ENCODE data around the gene PXDN.

DNA sequence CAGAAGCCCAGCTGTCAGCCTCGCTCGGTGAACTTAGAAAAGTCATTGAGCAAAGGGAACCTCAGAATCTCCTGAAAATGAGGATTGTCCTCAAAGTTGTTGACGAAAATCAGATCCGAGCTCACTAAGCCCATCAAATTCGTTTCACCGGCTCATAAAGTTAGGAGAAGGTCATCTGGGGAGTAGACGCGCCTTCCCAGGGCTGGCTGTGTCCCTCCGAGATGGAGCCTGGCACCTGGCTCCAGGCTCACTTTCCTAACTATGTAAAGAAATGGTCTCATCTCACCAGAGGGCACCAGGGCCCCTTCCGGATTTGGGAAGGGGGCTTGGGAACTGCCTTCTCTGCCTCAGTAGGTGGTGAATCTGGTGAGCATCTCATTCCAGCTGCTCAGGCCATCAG is 145.5 kb downstream of the PXDN start:
- TF ChIP-seq, protein P1, sequence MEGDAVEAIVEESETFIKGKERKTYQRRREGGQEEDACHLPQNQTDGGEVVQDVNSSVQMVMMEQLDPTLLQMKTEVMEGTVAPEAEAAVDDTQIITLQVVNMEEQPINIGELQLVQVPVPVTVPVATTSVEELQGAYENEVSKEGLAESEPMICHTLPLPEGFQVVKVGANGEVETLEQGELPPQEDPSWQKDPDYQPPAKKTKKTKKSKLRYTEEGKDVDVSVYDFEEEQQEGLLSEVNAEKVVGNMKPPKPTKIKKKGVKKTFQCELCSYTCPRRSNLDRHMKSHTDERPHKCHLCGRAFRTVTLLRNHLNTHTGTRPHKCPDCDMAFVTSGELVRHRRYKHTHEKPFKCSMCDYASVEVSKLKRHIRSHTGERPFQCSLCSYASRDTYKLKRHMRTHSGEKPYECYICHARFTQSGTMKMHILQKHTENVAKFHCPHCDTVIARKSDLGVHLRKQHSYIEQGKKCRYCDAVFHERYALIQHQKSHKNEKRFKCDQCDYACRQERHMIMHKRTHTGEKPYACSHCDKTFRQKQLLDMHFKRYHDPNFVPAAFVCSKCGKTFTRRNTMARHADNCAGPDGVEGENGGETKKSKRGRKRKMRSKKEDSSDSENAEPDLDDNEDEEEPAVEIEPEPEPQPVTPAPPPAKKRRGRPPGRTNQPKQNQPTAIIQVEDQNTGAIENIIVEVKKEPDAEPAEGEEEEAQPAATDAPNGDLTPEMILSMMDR (IDR thresholded peaks at IDR 0.05 in 2 of 3, conservative IDR thresholded peaks at IDR 0.05 in 1 of 3; ENCODE audit: insufficient read depth in 2 of 3, low read depth in 1 of 3, low read length in 3 of 3), result no peak
- TF ChIP-seq KDM5B (IDR thresholded peaks at IDR 0.05; ENCODE audit: insufficient replicate concordance, low read depth, low read length) (no peak), CREM (IDR thresholded peaks at IDR 0.05; ENCODE audit: low read depth) (no peak), CC2D1A (IDR thresholded peaks at IDR 0.05) (no peak), POLR2A (conservative IDR thresholded peaks at IDR 0.05) (no peak), ZNF316 (IDR thresholded peaks at IDR 0.05) (no peak), SIN3A (IDR thresholded peaks at IDR 0.05; ENCODE audit: borderline replicate concordance in 2 of 2, control insufficient read depth in 1 of 2, low read depth in 2 of 2, low read length in 2 of 2) (no peak), ZNF121 (CRISPR knock-in tag; conservative IDR thresholded peaks at IDR 0.05) (no peak), ETV6 (IDR thresholded peaks at IDR 0.05; ENCODE audit: borderline replicate concordance in 1 of 2, low read depth in 2 of 2, low read length in 1 of 2) (no peak), ETV6 (CRISPR knock-in tag; IDR thresholded peaks at IDR 0.05; ENCODE audit: borderline replicate concordance) (no peak), ZNF124 (CRISPR knock-in tag; IDR thresholded peaks at IDR 0.05) (no peak), ZNF274 (IDR thresholded peaks at IDR 0.05; ENCODE audit: borderline replicate concordance, low read depth, low read length) (no peak), TEAD2 (tag; IDR thresholded peaks at IDR 0.05) (no peak)
- TF ChIP-seq, protein P2, sequence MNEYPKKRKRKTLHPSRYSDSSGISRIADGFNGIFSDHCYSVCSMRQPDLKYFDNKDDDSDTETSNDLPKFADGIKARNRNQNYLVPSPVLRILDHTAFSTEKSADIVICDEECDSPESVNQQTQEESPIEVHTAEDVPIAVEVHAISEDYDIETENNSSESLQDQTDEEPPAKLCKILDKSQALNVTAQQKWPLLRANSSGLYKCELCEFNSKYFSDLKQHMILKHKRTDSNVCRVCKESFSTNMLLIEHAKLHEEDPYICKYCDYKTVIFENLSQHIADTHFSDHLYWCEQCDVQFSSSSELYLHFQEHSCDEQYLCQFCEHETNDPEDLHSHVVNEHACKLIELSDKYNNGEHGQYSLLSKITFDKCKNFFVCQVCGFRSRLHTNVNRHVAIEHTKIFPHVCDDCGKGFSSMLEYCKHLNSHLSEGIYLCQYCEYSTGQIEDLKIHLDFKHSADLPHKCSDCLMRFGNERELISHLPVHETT (CRISPR knock-in tag; conservative IDR thresholded peaks at IDR 0.05 in 1 of 2, IDR thresholded peaks at IDR 0.05 in 1 of 2), result no peak

Data from K562 (cell line).